ENCODE data around the gene PCDHGA12. TPM values are rescaled to one million over a fixed set of nuclear protein-coding genes. Genes with fewer than 3 reads are reported as not detected.
"Not testable (repeated sequence)": the region's sequence is repeated elsewhere in the genome, so short reads cannot be mapped to it uniquely, and the experiment has no call there.

The PCDHGA12 gene
- not detected for total RNA-seq

- Mint-ChIP-seq H3K36me3 (ENCODE audit: low read depth) (peaks cover 16% of the 10 kb centered on the region), H3K4me1 (peaks cover 11% of the 10 kb centered on the region), H3K27me3 (peaks cover 39% of the 10 kb centered on the region), H3K4me3 (peak within 1 kb of the TSS; percentile 59), H3K9me3 (peaks cover 31% of the 10 kb centered on the region), H3K27ac (peak within 1 kb of the TSS; percentile 80)
- ChIA-PET POLR2A (no interaction called here), CTCF (interaction anchor here (0.6 to 3.3 kb wide), 20 partner anchors 10 to 201 kb away, joined by 3 to 22 read pairs (median 4); partner anchors contain the start of genes PCDHGA10, PCDHGA11, PCDHGB6 and PCDHGB7)
- peak; percentile 39 for DNase-seq
Observed at GRCh38 chr5:141430332-141431113, at the start of gene PCDHGA12. Gene PCDHGA12, plus strand, starts transcription at chr5:141430507. Its CDS starts 253 bp downstream, at chr5:141430760.

GRCh38 chr5:141382469-141383294 lies 47.6 kb upstream of the PCDHGA12 start, which contains the start of gene PCDHGA7:
Gene PCDHGA7, plus strand, starts transcription at chr5:141382742. Its CDS starts 158 bp downstream, at chr5:141382900.
- no peak for DNase-seq
- H3K9me3 Mint-ChIP-seq, result peaks cover 12% of the 10 kb centered on the region
- POLR2A ChIA-PET, result no interaction called here

GRCh38 chr5:141383345-141383744 lies 47.0 kb upstream of the PCDHGA12 start:
- Mint-ChIP-seq H3K4me3 (no peak overlapping the region), H3K36me3 (ENCODE audit: low read depth) (no peaks in the 10 kb centered on the region), H3K4me1 (no peaks in the 10 kb centered on the region), H3K9me3 (peaks cover 14% of the 10 kb centered on the region), H3K27me3 (peaks cover 41% of the 10 kb centered on the region), H3K27ac (no peak overlapping the region)
- CTCF ChIA-PET, result interaction anchor here (0.8 to 1.1 kb wide), 2 partner anchors 13 to 47 kb away, joined by 3 to 5 read pairs; partner anchors contain the start of genes PCDHGA12 and PCDHGB3
- no peak for DNase-seq
- POLR2A ChIA-PET, result no interaction called here

More at GRCh38 chr5:141382469-141383294, 47.6 kb upstream of the PCDHGA12 start, which contains the start of gene PCDHGA7:
- Mint-ChIP-seq H3K4me1 (no peaks in the 10 kb centered on the region), H3K4me3 (peak within 1 kb of the TSS; percentile 34), H3K27ac (peak within 1 kb of the TSS; percentile 62), H3K36me3 (ENCODE audit: low read depth) (no peaks in the 10 kb centered on the region), H3K27me3 (peaks cover 38% of the 10 kb centered on the region)
- CTCF ChIA-PET, result interaction anchor here (0.8 to 1.1 kb wide), 2 partner anchors 12 to 48 kb away, joined by 3 to 5 read pairs; partner anchors contain the start of genes PCDHGA12 and PCDHGB3

GRCh38 chr5:141384471-141385267 lies 45.6 kb upstream of the PCDHGA12 start:
- DNase-seq, result no peak
- Mint-ChIP-seq H3K4me1 (no peaks in the 10 kb centered on the region), H3K4me3 (no peak overlapping the region), H3K9me3 (peaks cover 21% of the 10 kb centered on the region), H3K27me3 (peaks cover 47% of the 10 kb centered on the region), H3K27ac (no peak overlapping the region), H3K36me3 (ENCODE audit: low read depth) (no peaks in the 10 kb centered on the region)
- CTCF ChIA-PET, result no interaction called here
- POLR2A ChIA-PET, result no interaction called here

- H3K27me3 Mint-ChIP-seq, result peaks cover 50% of the 10 kb centered on the region
Observed at GRCh38 chr5:141387557-141388311, 42.6 kb upstream of the PCDHGA12 start, which contains the start of gene PCDHGB4. Gene PCDHGB4, plus strand, starts transcription at chr5:141387698. Its CDS starts 187 bp downstream, at chr5:141387885.

GRCh38 chr5:141388661-141389060 lies 41.6 kb upstream of the PCDHGA12 start:
- POLR2A ChIA-PET, result no interaction called here
- CTCF ChIA-PET, result interaction anchor here (1.7 kb wide), 1 partner anchor 19 kb away, joined by 5 read pairs; the partner anchor contains the start of gene PCDHGB3
- Mint-ChIP-seq H3K27me3 (peaks cover 45% of the 10 kb centered on the region), H3K4me1 (no peaks in the 10 kb centered on the region), H3K9me3 (peaks cover 27% of the 10 kb centered on the region), H3K36me3 (ENCODE audit: low read depth) (peaks cover 2% of the 10 kb centered on the region), H3K4me3 (no peak overlapping the region), H3K27ac (no peak overlapping the region)
- DNase-seq, result no peak

More at GRCh38 chr5:141387557-141388311, 42.6 kb upstream of the PCDHGA12 start, which contains the start of gene PCDHGB4:
- H3K4me1 Mint-ChIP-seq; H3K4me3 Mint-ChIP-seq; H3K27ac Mint-ChIP-seq; POLR2A ChIA-PET; H3K36me3 Mint-ChIP-seq (ENCODE audit: low read depth); DNase-seq: not testable (repeated sequence)
- peaks cover 28% of the 10 kb centered on the region for H3K9me3 Mint-ChIP-seq
- CTCF ChIA-PET, result interaction anchor here (0.8 to 1.7 kb wide), 3 partner anchors 16 to 57 kb away, joined by 3 to 5 read pairs (median 5); partner anchors contain the start of genes PCDHGA1 and PCDHGB3

GRCh38 chr5:141389153-141390042 lies 40.9 kb upstream of the PCDHGA12 start:
- Mint-ChIP-seq H3K4me1 (no peaks in the 10 kb centered on the region), H3K4me3 (no peak overlapping the region), H3K36me3 (ENCODE audit: low read depth) (peaks cover 2% of the 10 kb centered on the region), H3K9me3 (peaks cover 26% of the 10 kb centered on the region), H3K27ac (no peak overlapping the region), H3K27me3 (peaks cover 49% of the 10 kb centered on the region)
- POLR2A ChIA-PET, result no interaction called here
- CTCF ChIA-PET, result interaction anchor here (1.2 to 1.7 kb wide), 3 partner anchors 19 to 175 kb away, joined by 3 to 5 read pairs (median 3); partner anchors contain the start of genes PCDHGB2 and PCDHGB3
- DNase-seq, result no peak

- ChIA-PET CTCF (interaction anchor here (0.9 to 1.2 kb wide), 2 partner anchors 12 to 54 kb away, joined by 3 read pairs; partner anchors contain the start of gene PCDHGA2), POLR2A (no interaction called here)
- peaks cover 32% of the 10 kb centered on the region for H3K9me3 Mint-ChIP-seq
- no peak within 1 kb of the TSS for H3K27ac Mint-ChIP-seq
- no peak within 1 kb of the TSS for H3K4me3 Mint-ChIP-seq
- H3K4me1 Mint-ChIP-seq, result no peaks in the 10 kb centered on the region
- H3K27me3 Mint-ChIP-seq, result peaks cover 46% of the 10 kb centered on the region
- peaks cover 2% of the 10 kb centered on the region for H3K36me3 Mint-ChIP-seq (ENCODE audit: low read depth)
- no peak for DNase-seq
Observed at GRCh38 chr5:141392429-141393198, 37.7 kb upstream of the PCDHGA12 start, which contains the start of gene PCDHGA8. Gene PCDHGA8, plus strand, starts transcription at chr5:141392633. Its CDS starts 181 bp downstream, at chr5:141392814.

- Mint-ChIP-seq H3K36me3 (ENCODE audit: low read depth) (peaks cover 2% of the 10 kb centered on the region), H3K27ac (no peak overlapping the region), H3K27me3 (peaks cover 44% of the 10 kb centered on the region), H3K9me3 (peaks cover 31% of the 10 kb centered on the region), H3K4me3 (no peak overlapping the region), H3K4me1 (no peaks in the 10 kb centered on the region)
- POLR2A ChIA-PET, result no interaction called here
- CTCF ChIA-PET, result interaction anchor here (0.9 kb wide), 1 partner anchor 13 kb away, joined by 3 read pairs; no protein-coding TSS in a partner anchor
- no peak for DNase-seq
Observed at GRCh38 chr5:141393267-141393666, 37.0 kb upstream of the PCDHGA12 start.
